SK-N-SH (cell line): ENCODE measurements around the gene SYT6. TPM values are rescaled to one million over a fixed set of nuclear protein-coding genes. Genes with fewer than 3 reads are reported as not detected.

ENCODE experiments used
- CTCF ChIA-PET: fragments of 300-600, 350-600 bp; formaldehyde crosslinking; extraction: SDS; loops from one replicate; lab custom pipeline; 2021; lab: Yijun Ruan, JAX
- POLR2A ChIA-PET: fragments of 350-600 bp; sonication (Branson Sonifier 250); formaldehyde crosslinking; extraction: SDS; loops from one replicate; lab custom pipeline; 2020; ENCODE audit warnings: antibody characterized with exemption, inconsistent platforms; lab: Yijun Ruan, JAX
- DNase-seq: peaks from one replicate; pipeline ENCODE4 v3.0.0; 2012
- H2AFZ ChIP-seq: fragments of 200-600 bp; sonication (generic); 2 replicates; pipeline ENCODE4 v1.8.1; 2016; ENCODE audit warnings: antibody characterized with exemption, mild to moderate bottlenecking, low read depth
- H3F3A ChIP-seq: fragments of 200-600 bp; sonication (generic); replicated peaks from 2 replicates; pipeline ENCODE3; 2016; ENCODE audit warnings: antibody characterized with exemption, mild to moderate bottlenecking; ENCODE audit not compliant: insufficient read depth
- H3K27ac ChIP-seq, 2 experiments: fragments of 200-500 bp in 1 of 2; fragments of 200-600 bp in 1 of 2; sonication (Bioruptor generic) in 1 of 2; sonication (generic), shearing (Covaris generic) in 1 of 2; 2 replicates each; pipeline versions ENCODE4 v1.5.1 to v1.6.1; 2014 to 2016; ENCODE audit warnings: low read depth in 2 of 2, inconsistent platforms in 1 of 2, low read length in 1 of 2, mild to moderate bottlenecking in 1 of 2, mixed read lengths in 1 of 2
- H3K27me3 ChIP-seq: fragments of 200-600 bp; sonication (generic), shearing (Covaris generic); 2 replicates; pipeline ENCODE4 v1.6.1; 2016; ENCODE audit warnings: mixed run types; ENCODE audit not compliant: insufficient read depth
- H3K36me3 ChIP-seq, 2 experiments: fragments of 200-500 bp in 1 of 2; fragments of 200-600 bp in 1 of 2; sonication (Bioruptor generic) in 1 of 2; sonication (generic) in 1 of 2; replicated peaks in 1 of 2; 2 replicates each; pipeline versions ENCODE3 to v1.5.1; 2014 to 2016; ENCODE audit warnings: low read length in 1 of 2, mild to moderate bottlenecking in 1 of 2; ENCODE audit not compliant: insufficient read depth in 2 of 2, control insufficient read depth in 1 of 2
- H3K4me1 ChIP-seq, 2 experiments: fragments of 200-500 bp in 1 of 2; fragments of 200-600 bp in 1 of 2; sonication (Bioruptor generic) in 1 of 2; sonication (generic), shearing (Covaris generic) in 1 of 2; 2 replicates each; pipeline versions ENCODE4 v1.5.1 to v1.6.1; 2014 to 2016; ENCODE audit warnings: low read depth in 1 of 2, low read length in 1 of 2, mixed run types in 1 of 2; ENCODE audit not compliant: insufficient read depth in 2 of 2, control insufficient read depth in 1 of 2
- H3K4me2 ChIP-seq: fragments of 200-600 bp; sonication (generic), shearing (Covaris generic); 2 replicates; pipeline ENCODE4 v1.6.1; 2017; ENCODE audit warnings: mixed run types
- H3K4me3 ChIP-seq, 2 experiments: fragments of 200-500 bp in 1 of 2; fragments of 200-600 bp in 1 of 2; sonication (Bioruptor generic) in 1 of 2; sonication (generic), shearing (Covaris generic) in 1 of 2; 2 replicates each; pipeline versions ENCODE4 v1.5.1 to v1.8.1; 2014 to 2016; ENCODE audit warnings: low read depth in 2 of 2, inconsistent platforms in 1 of 2, low read length in 1 of 2, mild to moderate bottlenecking in 1 of 2, mixed read lengths in 1 of 2, moderate library complexity in 1 of 2
- H3K79me2 ChIP-seq: fragments of 200-600 bp; sonication (generic); 2 replicates; pipeline ENCODE4 v1.8.1; 2017; ENCODE audit warnings: mild to moderate bottlenecking; ENCODE audit not compliant: insufficient read depth
- H3K9ac ChIP-seq: fragments of 200-600 bp; sonication (generic); 2 replicates; pipeline ENCODE4 v1.6.1; 2017; ENCODE audit warnings: mixed run types
- H3K9me2 ChIP-seq: fragments of 200-600 bp; sonication (generic); 2 replicates; pipeline ENCODE4 v1.6.1; 2017; ENCODE audit warnings: mixed run types
- H3K9me3 ChIP-seq: fragments of 200-600 bp; sonication (generic); 2 replicates; pipeline ENCODE4 v1.6.1; 2017; ENCODE audit warnings: mixed run types, mild to moderate bottlenecking, moderate library complexity
- H4K20me1 ChIP-seq: fragments of 200-600 bp; sonication (generic); 2 replicates; pipeline ENCODE4 v1.6.1; 2017; ENCODE audit warnings: mild to moderate bottlenecking, mixed run types; ENCODE audit not compliant: insufficient read depth
- CHD2 ChIP-seq: fragments of 150-350 bp; IDR thresholded peaks from 2 replicates; pipeline ENCODE4 v1.6.1; 2018; ENCODE audit warnings: low read length; ENCODE audit not compliant: partially characterized antibody
- ELF1 ChIP-seq: IDR thresholded peaks from 2 replicates; pipeline ENCODE4 v1.4.0; 2012
- EP300 ChIP-seq, 2 experiments: IDR thresholded peaks; 2 replicates each; pipeline versions ENCODE4 v1.4.0 to v1.6.1; 2012; ENCODE audit warnings: borderline replicate concordance in 1 of 2, low read depth in 1 of 2, low read length in 1 of 2
- EZH2phosphoT487 ChIP-seq: fragments of 200-600 bp; sonication (generic); IDR thresholded peaks from 2 replicates; pipeline ENCODE4 v1.6.1; 2017; ENCODE audit warnings: low read depth, mixed run types, mild to moderate bottlenecking, antibody characterized with exemption, moderate library complexity, borderline replicate concordance
- MEF2A ChIP-seq: IDR thresholded peaks from 2 replicates; pipeline ENCODE4 v1.4.0; 2012; ENCODE audit warnings: low read depth, borderline replicate concordance
- MXI1 ChIP-seq: IDR thresholded peaks from 2 replicates; pipeline ENCODE4 v1.6.1; 2012; ENCODE audit warnings: mild to moderate bottlenecking, low read depth, low read length, improper control_type of control experiment
- PBX3 ChIP-seq: IDR thresholded peaks from 2 replicates; pipeline ENCODE4; 2012
- RCOR1 ChIP-seq: fragments of 150-350 bp; IDR thresholded peaks from 2 replicates; pipeline ENCODE4 v1.6.1; 2017; ENCODE audit warnings: antibody characterized with exemption, low read length
- SIN3A ChIP-seq: IDR thresholded peaks from 2 replicates; pipeline ENCODE4 v1.6.1; 2012; ENCODE audit warnings: low read depth, mild to moderate bottlenecking, low read length, moderate library complexity, borderline replicate concordance
- TAF1 ChIP-seq: IDR thresholded peaks from 2 replicates; pipeline ENCODE4 v1.6.1; 2012; ENCODE audit warnings: low read depth, mild to moderate bottlenecking, low read length, moderate library complexity, borderline replicate concordance
- TEAD4 ChIP-seq: IDR thresholded peaks from 2 replicates; pipeline ENCODE4 v1.4.0; 2012; ENCODE audit warnings: mild to moderate bottlenecking, borderline replicate concordance; ENCODE audit not compliant: insufficient read depth
- USF2 ChIP-seq: fragments of 150-350 bp; IDR thresholded peaks from 2 replicates; pipeline ENCODE4 v1.6.1; 2017; ENCODE audit warnings: antibody characterized with exemption, low read length, low read depth, borderline replicate concordance
- WGBS: methylation state at CpG from one replicate; pipeline ENCODE4 v1.1.6; 2017; ENCODE audit warnings: low lambda C conversion rate; 5-methylcytosine and 5-hydroxymethylcytosine counted together
- polyA plus RNA-seq, 3 experiments: library from polyadenylated mRNA; depleted of rRNA; stranded (reverse); fragments of >200 nt; gene quantifications; 2 replicates each; pipeline ENCODE4 v1.2.3, GENCODE V29; 2012
- TF ChIP-seq, protein P1 (sequence below): IDR thresholded peaks from 2 replicates; pipeline ENCODE4 v1.4.0; 2012; ENCODE audit warnings: low read depth, borderline replicate concordance
- TF ChIP-seq, protein P2 (sequence below): IDR thresholded peaks from 2 replicates; pipeline ENCODE4 v1.4.0; 2012; ENCODE audit warnings: low read depth, borderline replicate concordance
- TF ChIP-seq, protein P3 (sequence below): fragments of 200-600 bp; sonication (generic); IDR thresholded peaks from 2 replicates; pipeline ENCODE4 v1.6.1; 2017; ENCODE audit warnings: antibody characterized with exemption, mild to moderate bottlenecking, moderate library complexity
- TF ChIP-seq, protein P4 (sequence below): fragments of 150-350 bp; IDR thresholded peaks from 2 replicates; pipeline ENCODE4 v1.6.1; 2016; ENCODE audit warnings: mild to moderate bottlenecking, low read depth, low read length

The SYT6 gene
- polyA plus RNA-seq, 1 of the 3 experiments (the other 2 are of a cell fraction), result not detected

DNA sequence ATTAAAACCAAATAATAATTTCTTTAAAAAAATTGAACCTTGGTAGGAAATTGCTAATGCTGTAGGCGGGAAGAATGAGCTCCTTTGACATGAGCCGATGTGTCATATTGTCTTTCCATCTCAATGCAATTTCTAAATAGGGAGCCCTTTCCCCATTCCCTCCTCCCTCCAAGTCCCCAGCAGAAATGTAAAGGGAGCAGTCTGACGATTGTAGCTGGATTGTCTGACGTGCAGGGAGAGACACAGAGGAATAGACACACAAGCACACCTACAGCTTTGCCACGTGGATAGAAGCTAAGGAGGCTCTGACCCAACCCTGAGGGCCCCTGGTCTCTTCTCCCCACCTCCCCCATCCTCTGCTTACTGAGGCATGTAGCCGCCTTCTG lies 3.6 kb upstream of the SYT6 start:
- peaks cover 9% of the 10 kb centered on the region for H3F3A ChIP-seq
- no peak for DNase-seq
- H3K79me2 ChIP-seq, result no peaks in the 10 kb centered on the region
- peaks cover 7% of the 10 kb centered on the region; the same call in 1 of the 2 replicates for H4K20me1 ChIP-seq
- H3K4me3 ChIP-seq, result no peak overlapping the region
- H2AFZ ChIP-seq, result no peak overlapping the region
- peaks cover 73% of the 10 kb centered on the region for H3K27me3 ChIP-seq
- no peaks in the 10 kb centered on the region for H3K9me2 ChIP-seq
- H3K4me2 ChIP-seq, result no peak overlapping the region
- H3K27ac ChIP-seq, result no peak overlapping the region
- peaks cover 6 to 8% of the 10 kb centered on the region in 2 experiments; a peak in 2 of 4 replicates for H3K4me1 ChIP-seq
- POLR2A ChIA-PET, result no interaction called here
- no peak for TF ChIP-seq ELF1
- TF ChIP-seq USF2, result no peak
- TF ChIP-seq SIN3A, result no peak
- no peak for TF ChIP-seq PBX3
- TF ChIP-seq, protein P1, sequence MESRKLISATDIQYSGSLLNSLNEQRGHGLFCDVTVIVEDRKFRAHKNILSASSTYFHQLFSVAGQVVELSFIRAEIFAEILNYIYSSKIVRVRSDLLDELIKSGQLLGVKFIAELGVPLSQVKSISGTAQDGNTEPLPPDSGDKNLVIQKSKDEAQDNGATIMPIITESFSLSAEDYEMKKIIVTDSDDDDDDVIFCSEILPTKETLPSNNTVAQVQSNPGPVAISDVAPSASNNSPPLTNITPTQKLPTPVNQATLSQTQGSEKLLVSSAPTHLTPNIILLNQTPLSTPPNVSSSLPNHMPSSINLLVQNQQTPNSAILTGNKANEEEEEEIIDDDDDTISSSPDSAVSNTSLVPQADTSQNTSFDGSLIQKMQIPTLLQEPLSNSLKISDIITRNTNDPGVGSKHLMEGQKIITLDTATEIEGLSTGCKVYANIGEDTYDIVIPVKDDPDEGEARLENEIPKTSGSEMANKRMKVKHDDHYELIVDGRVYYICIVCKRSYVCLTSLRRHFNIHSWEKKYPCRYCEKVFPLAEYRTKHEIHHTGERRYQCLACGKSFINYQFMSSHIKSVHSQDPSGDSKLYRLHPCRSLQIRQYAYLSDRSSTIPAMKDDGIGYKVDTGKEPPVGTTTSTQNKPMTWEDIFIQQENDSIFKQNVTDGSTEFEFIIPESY, result no peak
- no peak for TF ChIP-seq EZH2phosphoT487
- TF ChIP-seq, protein P2, sequence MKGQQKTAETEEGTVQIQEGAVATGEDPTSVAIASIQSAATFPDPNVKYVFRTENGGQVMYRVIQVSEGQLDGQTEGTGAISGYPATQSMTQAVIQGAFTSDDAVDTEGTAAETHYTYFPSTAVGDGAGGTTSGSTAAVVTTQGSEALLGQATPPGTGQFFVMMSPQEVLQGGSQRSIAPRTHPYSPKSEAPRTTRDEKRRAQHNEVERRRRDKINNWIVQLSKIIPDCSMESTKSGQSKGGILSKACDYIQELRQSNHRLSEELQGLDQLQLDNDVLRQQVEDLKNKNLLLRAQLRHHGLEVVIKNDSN, result no peak
- no peak for TF ChIP-seq MXI1
- TF ChIP-seq, protein P3, sequence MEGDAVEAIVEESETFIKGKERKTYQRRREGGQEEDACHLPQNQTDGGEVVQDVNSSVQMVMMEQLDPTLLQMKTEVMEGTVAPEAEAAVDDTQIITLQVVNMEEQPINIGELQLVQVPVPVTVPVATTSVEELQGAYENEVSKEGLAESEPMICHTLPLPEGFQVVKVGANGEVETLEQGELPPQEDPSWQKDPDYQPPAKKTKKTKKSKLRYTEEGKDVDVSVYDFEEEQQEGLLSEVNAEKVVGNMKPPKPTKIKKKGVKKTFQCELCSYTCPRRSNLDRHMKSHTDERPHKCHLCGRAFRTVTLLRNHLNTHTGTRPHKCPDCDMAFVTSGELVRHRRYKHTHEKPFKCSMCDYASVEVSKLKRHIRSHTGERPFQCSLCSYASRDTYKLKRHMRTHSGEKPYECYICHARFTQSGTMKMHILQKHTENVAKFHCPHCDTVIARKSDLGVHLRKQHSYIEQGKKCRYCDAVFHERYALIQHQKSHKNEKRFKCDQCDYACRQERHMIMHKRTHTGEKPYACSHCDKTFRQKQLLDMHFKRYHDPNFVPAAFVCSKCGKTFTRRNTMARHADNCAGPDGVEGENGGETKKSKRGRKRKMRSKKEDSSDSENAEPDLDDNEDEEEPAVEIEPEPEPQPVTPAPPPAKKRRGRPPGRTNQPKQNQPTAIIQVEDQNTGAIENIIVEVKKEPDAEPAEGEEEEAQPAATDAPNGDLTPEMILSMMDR, result no peak
- no peak for TF ChIP-seq CHD2
- no peak for TF ChIP-seq RCOR1
- TF ChIP-seq MEF2A, result no peak
- no peak for TF ChIP-seq TAF1
- no peak for TF ChIP-seq TEAD4
- TF ChIP-seq EP300 (IDR thresholded peaks at IDR 0.05; ENCODE audit: borderline replicate concordance in 1 of 2, low read depth in 1 of 2, low read length in 1 of 2), result no peak
- TF ChIP-seq, protein P4, sequence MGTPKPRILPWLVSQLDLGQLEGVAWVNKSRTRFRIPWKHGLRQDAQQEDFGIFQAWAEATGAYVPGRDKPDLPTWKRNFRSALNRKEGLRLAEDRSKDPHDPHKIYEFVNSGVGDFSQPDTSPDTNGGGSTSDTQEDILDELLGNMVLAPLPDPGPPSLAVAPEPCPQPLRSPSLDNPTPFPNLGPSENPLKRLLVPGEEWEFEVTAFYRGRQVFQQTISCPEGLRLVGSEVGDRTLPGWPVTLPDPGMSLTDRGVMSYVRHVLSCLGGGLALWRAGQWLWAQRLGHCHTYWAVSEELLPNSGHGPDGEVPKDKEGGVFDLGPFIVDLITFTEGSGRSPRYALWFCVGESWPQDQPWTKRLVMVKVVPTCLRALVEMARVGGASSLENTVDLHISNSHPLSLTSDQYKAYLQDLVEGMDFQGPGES, result no peak
- 61% methylated on average over 6 of the region's 6 CpGs for WGBS
- H3K9ac ChIP-seq, result no peak overlapping the region
- no peaks in the 10 kb centered on the region for H3K36me3 ChIP-seq
- CTCF ChIA-PET, result interaction anchor here (0.7 to 1.4 kb wide), 3 partner anchors 46 to 190 kb away, joined by 3 read pairs; no protein-coding TSS in a partner anchor
- no peaks in the 10 kb centered on the region for H3K9me3 ChIP-seq
